Progenitor cell of endocrine pancreas (in vitro differentiated cells): ENCODE data around the gene ACTN1. TPM values are rescaled to one million over a fixed set of nuclear protein-coding genes. Genes with fewer than 3 reads are reported as not detected.
"Not testable (repeated sequence)": the region's sequence is repeated elsewhere in the genome, so short reads cannot be mapped to it uniquely, and the experiment has no call there.

Experiments used
- DNase-seq: peaks from one replicate; pipeline ENCODE4 v3.0.0; 2021; ENCODE audit warnings: low spot score; ENCODE audit not compliant: unreplicated experiment
- H3K27ac Mint-ChIP-seq: 2 replicates; pipeline ENCODE4 v1.8.0; 2021; ENCODE audit warnings: mild to moderate bottlenecking, moderate library complexity, mixed read lengths
- H3K27me3 Mint-ChIP-seq: 2 replicates; pipeline ENCODE4 v1.8.0; 2021; ENCODE audit warnings: mixed read lengths
- H3K36me3 Mint-ChIP-seq: 2 replicates; pipeline ENCODE4 v1.8.0; 2022; ENCODE audit warnings: mixed read lengths; ENCODE audit not compliant: insufficient read depth
- H3K4me1 Mint-ChIP-seq: 2 replicates; pipeline ENCODE4 v1.8.0; 2021; ENCODE audit warnings: low read depth, mixed read lengths
- H3K4me3 Mint-ChIP-seq: 2 replicates; pipeline ENCODE4 v1.8.0; 2021; ENCODE audit warnings: low read depth, mild to moderate bottlenecking, moderate library complexity, mixed read lengths
- H3K9me3 Mint-ChIP-seq: 2 replicates; pipeline ENCODE4 v1.8.0; 2021; ENCODE audit warnings: low read depth, mixed read lengths
- total RNA-seq: library from RNA; stranded (reverse); gene quantifications from 2 replicates; pipeline ENCODE4 v1.2.1, GENCODE V29; 2021
- TF ChIP-seq, protein P1 (sequence below): fragments of 200-600 bp; sonication (generic); IDR thresholded peaks from one replicate; pipeline ENCODE4 v1.5.0; 2021; ENCODE audit warnings: antibody characterized with exemption, mild to moderate bottlenecking; ENCODE audit not compliant: unreplicated experiment

ACTN1 gene
- total RNA-seq, 1 donor from 2014 or later, result 92.6 TPM

DNA sequence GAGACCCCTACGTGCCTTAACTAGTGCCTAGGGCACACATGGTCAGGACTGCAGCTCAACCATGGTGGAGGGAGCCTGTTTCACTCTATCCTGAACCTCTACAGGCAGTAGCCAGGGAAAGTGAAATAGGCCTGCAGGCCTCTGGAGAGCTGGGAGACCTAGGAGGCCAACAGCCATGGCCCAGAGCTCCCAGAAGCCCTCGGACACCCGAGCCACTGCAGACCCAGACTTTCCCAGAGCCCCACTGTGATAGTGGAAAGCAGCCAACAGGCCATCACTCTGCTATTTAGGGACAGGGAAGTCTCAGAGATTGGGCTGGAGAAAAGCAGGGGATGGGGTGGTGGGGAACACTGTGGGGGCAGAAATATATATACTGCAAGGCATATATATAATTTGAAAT lies 129.7 kb downstream of the ACTN1 start:
- no peak overlapping the region for H3K27ac Mint-ChIP-seq
- no peak overlapping the region for H3K4me3 Mint-ChIP-seq
- H3K27me3 Mint-ChIP-seq, result no peaks in the 10 kb centered on the region
- no peaks in the 10 kb centered on the region for H3K4me1 Mint-ChIP-seq
- no peak for DNase-seq
- no peaks in the 10 kb centered on the region for H3K36me3 Mint-ChIP-seq
- no peaks in the 10 kb centered on the region for H3K9me3 Mint-ChIP-seq
- TF ChIP-seq, protein P1, sequence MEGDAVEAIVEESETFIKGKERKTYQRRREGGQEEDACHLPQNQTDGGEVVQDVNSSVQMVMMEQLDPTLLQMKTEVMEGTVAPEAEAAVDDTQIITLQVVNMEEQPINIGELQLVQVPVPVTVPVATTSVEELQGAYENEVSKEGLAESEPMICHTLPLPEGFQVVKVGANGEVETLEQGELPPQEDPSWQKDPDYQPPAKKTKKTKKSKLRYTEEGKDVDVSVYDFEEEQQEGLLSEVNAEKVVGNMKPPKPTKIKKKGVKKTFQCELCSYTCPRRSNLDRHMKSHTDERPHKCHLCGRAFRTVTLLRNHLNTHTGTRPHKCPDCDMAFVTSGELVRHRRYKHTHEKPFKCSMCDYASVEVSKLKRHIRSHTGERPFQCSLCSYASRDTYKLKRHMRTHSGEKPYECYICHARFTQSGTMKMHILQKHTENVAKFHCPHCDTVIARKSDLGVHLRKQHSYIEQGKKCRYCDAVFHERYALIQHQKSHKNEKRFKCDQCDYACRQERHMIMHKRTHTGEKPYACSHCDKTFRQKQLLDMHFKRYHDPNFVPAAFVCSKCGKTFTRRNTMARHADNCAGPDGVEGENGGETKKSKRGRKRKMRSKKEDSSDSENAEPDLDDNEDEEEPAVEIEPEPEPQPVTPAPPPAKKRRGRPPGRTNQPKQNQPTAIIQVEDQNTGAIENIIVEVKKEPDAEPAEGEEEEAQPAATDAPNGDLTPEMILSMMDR, result no peak

DNA sequence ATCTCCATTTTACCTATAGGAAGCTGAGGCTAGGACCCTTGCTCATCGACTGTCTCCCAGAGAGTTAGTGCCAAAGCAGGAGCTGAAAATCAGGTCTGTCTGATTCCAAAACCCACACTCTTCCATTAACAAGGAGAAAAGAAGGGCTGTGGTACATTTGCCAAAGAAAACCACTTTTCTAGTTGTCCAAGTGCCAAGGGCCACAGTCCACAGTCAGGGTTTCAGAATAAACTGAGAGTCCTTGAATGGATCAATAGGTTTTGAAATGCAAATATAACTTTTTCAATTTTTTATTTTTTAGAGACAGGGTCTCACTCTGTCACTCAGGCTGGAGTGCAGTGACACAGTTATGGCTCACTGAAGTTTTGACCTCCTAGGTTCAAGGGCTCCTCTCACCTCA lies 130.8 kb downstream of the ACTN1 start:
- no peak for DNase-seq
- H3K27ac Mint-ChIP-seq, result no peak overlapping the region
- H3K36me3 Mint-ChIP-seq, result no peaks in the 10 kb centered on the region
- no peaks in the 10 kb centered on the region for H3K27me3 Mint-ChIP-seq
- H3K4me1 Mint-ChIP-seq, result peaks cover 4% of the 10 kb centered on the region
- H3K9me3 Mint-ChIP-seq, result no peaks in the 10 kb centered on the region
- no peak overlapping the region for H3K4me3 Mint-ChIP-seq
- TF ChIP-seq, protein P1, result no peak

DNA sequence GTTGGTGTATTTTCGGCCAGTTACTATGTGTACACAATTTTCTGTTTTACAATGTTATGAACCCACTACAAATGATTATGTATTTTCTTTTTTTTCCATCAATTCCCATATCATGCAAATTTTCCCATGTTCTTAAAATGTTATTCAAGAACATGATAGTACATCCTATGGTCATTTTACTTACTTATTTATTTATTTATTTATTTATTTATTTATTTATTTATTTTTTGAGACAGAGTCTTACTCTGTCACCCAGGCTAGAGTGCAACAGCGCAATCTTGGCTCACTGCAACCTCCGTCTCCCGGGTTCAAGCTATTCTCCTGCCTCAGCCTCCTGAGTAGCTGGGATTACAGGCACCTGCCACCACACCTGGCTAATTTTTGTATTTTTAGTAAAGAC lies 131.5 kb downstream of the ACTN1 start:
- H3K9me3 Mint-ChIP-seq, H3K36me3 Mint-ChIP-seq, DNase-seq, H3K27ac Mint-ChIP-seq, H3K27me3 Mint-ChIP-seq, H3K4me3 Mint-ChIP-seq, H3K4me1 Mint-ChIP-seq: not testable (repeated sequence)

DNA sequence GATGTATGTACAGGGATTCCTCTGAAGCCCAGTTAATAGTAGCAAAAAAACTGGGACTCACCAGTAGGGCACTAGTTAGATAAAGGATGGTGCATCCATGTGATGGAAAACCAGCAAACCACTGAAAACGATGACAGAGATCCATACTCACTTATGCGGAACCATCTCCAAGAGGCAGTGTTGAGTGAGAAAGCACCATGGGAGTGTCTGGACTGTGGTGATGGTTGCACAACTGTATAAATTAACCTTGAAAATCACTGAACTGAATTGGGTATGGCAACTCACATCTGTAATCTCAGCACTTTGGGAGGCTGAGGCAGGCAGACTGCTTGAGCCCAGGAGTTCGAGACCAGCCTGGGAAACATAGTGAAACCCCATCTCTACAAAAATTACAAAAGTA lies 132.6 kb downstream of the ACTN1 start:
- no peaks in the 10 kb centered on the region for H3K9me3 Mint-ChIP-seq
- no peaks in the 10 kb centered on the region for H3K36me3 Mint-ChIP-seq
- H3K4me1 Mint-ChIP-seq, result peaks cover 6% of the 10 kb centered on the region
- H3K27me3 Mint-ChIP-seq, result no peaks in the 10 kb centered on the region
- no peak overlapping the region for H3K27ac Mint-ChIP-seq
- no peak for DNase-seq
- no peak overlapping the region for H3K4me3 Mint-ChIP-seq
- TF ChIP-seq, protein P1, result no peak

DNA sequence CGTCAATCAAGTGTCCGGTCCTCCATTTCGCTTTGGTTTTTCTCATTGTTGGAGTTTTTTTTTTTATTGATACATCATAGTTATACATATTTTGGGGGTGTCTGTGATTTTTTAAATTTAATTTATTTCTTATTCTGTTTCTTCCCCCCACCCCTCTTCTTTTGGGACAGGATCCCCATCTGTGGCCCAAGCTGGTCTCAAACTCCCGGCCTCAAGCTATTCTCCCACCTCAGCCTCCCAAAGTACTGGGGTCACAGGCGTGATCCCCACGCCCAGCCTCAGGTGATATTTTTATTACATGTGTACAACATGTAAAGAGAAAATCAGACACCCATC lies 134.9 kb downstream of the ACTN1 start:
- Mint-ChIP-seq H3K4me1 (peaks cover 7% of the 10 kb centered on the region), H3K36me3 (peaks cover under 1% of the 10 kb centered on the region), H3K4me3 (peak overlapping the region; percentile 73), H3K27me3 (no peaks in the 10 kb centered on the region), H3K27ac (no peak overlapping the region), H3K9me3 (peaks cover 5% of the 10 kb centered on the region)
- TF ChIP-seq, protein P1, result no peak
- no peak for DNase-seq

DNA sequence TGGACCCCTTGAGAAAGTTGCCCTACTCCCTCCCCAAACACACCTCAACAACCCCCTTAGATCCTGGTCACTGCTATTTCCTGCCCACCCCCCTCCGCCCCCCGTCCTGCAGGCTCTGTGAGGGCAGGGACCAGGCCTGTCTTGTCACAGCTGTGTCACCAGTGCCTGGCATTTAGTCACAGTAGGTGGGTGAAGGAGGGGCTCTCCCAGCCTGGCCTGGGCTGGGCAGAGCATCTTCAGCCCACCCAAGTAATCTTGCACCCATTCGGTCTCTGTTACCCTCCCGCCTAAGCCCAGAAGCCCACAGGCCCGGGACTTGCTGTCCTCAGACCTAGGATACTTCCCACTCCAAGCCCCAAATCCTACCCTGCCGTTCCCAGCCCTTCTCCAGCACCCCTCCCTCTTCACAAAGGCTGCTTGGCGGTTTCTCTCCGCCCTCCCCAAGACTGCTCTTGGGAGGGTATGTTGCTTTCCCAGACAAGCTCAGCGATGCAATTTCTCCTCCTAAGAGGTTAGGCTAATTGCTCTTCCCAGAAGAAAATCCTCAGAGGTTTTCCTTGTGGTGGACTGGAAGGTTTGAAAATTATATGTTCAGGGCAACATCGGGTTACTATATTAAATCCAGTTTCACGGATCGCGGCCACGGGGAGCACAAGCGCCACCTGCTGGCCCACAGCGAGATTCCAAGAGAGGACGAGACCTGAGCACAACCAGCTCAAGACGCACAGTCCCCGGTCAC lies 135.5 kb downstream of the ACTN1 start:
- TF ChIP-seq, protein P1, result peak; percentile 96
- Mint-ChIP-seq H3K27me3 (no peaks in the 10 kb centered on the region), H3K27ac (no peak overlapping the region), H3K36me3 (peaks cover 3% of the 10 kb centered on the region), H3K4me3 (peak overlapping the region; percentile 73), H3K9me3 (peaks cover 9% of the 10 kb centered on the region), H3K4me1 (peaks cover 7% of the 10 kb centered on the region)
- peak; percentile 56 for DNase-seq
